HG03521 (cell line): ENCODE measurements around the gene RNF138.
"Not testable (repeated sequence)": the region's sequence is repeated elsewhere in the genome, so short reads cannot be mapped to it uniquely, and the experiment has no call there.

ENCODE experiments used
- ATAC-seq: cut with Tn5 transposase; IDR thresholded peaks from one replicate; pipeline ENCODE4 v1.9.1; 2021; ENCODE audit warnings: mild to moderate bottlenecking, moderate library complexity; ENCODE audit not compliant: unreplicated experiment

The RNF138 gene, protein sequence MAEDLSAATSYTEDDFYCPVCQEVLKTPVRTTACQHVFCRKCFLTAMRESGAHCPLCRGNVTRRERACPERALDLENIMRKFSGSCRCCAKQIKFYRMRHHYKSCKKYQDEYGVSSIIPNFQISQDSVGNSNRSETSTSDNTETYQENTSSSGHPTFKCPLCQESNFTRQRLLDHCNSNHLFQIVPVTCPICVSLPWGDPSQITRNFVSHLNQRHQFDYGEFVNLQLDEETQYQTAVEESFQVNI

DNA sequence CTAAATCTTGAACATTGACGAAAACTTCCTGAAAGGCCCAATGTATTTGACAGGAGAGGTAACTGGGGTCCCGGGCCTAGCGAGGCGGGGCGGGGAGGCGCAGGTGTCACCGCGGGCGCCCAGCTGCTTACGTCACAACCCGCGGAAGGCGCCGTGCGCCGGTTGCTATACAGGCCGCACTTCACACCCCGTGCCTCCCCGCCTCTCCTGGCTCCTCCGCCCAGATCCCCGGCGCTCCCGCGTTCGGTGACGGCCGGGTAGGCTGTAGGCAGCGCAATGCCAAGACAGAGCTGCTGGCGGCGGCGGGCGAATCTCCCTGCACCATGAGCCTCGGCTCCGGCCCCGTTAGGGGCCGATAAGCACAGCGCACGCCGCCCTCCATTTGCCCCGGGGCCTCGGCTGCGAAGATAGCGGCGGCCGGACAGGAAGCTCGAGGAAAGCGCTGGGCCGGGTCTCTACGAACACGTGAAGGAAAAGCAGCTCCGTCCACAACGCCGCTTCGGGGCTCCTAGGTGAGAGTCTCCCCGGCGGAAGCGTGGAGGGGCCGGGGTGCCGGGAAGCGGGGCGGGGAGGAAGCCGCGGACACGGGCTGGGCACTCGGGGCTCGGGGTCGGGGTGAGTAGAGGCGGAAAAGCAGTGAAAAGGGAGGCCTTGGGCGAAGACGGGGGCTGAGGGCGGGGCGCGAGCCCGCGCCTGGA lies at the start of gene RNF138:
Gene RNF138 (plus strand): TSS at position 151 of the 698 bp plus-strand sequence. CDS start 903 bp downstream, outside the sequence.
- ATAC-seq = peak; percentile 47

DNA sequence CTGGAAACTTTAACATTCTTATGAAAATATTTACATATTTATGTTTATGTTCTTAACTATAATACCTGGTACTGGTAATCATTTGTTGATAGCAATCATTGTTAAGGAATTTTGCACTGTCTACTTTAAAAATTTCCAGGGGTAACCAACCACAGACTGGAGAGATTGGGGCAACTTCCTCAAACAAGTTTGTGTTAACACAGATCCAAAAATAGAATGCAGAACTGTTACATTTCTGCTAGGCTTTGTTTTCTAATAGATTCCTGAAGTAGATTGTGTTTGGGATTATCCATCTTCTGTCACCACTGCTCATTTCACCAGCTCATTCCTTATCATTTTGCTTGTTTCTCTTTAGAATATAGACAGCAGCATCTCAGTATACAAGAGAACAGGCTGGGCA lies 49.3 kb upstream of the RNF138 start:
- ATAC-seq = no peak

- peak; percentile 60 for ATAC-seq
Measured at GRCh38 chr18:32048507-32049091, 43.1 kb upstream of the RNF138 start.

DNA sequence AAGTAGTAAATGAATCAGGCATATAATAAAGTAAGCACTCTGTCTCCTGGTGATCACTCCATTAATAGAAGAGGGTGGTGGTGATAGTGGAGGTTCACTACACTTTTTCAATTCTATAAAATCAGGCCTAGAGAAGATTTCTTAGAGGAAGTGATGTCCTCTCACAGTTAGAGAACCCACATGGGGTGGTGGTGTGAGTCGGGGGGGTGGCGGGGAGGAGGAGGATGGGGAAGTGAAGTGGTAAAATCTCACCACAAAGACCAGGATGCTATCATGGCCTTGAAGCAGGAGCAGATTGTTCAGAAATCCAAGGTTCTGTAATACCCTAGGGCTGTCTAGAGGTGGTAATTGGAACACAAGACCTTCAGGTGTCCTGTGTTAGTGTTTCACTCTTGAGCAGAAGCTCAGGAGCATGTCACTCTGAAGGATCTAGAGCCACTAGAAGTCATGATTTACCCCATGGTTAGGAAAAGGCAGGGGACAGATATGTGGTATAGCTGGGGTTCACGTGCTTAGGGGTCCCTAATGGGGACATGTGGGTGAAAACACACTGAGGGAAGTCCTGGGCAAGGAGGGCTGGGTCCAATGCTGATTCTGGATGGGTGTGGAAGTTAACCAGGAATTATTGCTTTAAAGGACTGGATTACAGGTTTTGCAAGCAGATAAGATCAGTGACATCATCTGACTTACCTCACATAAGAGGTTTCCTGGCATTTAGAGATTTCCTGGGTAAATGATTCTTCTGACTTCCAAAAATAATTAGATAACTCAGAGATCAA lies 42.1 kb upstream of the RNF138 start:
- no peak for ATAC-seq

DNA sequence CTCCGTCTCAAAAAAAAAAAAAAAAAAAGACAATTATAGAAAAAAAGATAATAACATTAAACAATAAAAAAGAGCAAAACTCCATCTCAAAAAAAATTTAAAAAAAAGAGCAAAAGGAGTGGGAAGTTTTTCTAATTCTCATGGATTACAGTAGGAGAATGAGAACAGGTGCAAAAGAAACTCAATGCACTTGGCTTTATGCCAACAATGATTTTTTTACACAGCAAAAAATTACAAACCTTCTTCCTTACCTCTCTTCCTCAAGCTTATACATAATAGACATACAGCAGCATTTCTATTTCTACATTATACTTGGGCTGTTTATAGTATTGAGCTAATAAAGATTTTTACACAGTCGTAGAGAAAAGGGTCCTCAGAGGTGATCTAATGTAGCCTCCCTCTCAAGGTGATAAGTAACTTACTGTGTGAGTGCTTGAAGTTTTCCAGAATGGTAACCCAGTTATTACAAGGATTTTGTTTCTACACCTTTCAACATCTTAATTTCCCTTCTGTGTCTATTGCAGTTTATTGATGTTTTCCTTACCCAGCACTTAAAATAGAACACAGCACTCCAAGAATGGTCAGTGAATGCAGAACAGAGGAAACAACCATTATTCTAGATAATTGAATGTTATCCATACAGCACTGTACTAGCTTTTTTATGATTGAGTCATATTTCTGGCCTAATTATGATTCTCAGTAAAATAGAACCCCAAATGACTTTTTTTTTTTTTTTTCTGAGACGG lies 34.9 kb upstream of the RNF138 start:
- ATAC-seq = no peak

GRCh38 chr18:32057624-32058165 lies 34.0 kb upstream of the RNF138 start:
- ATAC-seq = no peak

GRCh38 chr18:32060026-32060425 lies 31.6 kb upstream of the RNF138 start:
- no peak for ATAC-seq

DNA sequence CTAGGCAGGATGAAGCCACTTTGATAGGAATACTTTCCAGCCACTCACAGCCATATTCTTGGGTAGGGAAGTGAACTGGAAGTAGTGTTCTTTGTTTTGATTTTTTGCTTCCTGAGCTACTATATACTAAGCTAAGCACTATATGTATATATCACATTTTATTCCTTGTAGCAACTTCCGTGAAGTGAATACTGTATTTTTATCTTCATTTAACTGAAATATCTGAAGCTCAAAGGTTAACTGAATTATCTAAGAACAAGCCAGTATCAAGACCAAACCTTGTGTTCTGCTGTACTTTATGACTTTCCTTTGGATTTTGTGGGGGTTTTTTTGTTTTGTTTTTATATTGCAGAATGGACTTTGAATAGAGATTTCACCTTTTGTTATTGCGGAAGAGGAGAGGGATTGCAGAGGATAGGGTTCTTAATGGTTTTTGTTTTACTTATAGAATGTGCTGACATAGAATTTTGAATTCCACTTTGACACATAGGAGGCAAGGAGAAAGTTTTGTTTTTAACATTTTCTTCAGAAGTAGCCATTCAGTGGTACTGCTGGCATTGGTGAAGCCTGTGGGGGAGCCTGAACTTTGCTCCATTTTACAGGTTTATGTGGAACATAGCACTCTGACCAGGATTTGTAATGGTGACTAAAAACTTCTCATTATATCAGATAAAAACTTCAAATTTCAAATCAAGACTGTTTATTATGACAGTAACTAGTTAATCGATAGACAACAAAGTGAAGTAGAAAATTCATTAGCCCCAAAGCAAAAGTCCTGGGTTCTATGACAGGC lies 24.1 kb upstream of the RNF138 start:
- ATAC-seq = no peak

DNA sequence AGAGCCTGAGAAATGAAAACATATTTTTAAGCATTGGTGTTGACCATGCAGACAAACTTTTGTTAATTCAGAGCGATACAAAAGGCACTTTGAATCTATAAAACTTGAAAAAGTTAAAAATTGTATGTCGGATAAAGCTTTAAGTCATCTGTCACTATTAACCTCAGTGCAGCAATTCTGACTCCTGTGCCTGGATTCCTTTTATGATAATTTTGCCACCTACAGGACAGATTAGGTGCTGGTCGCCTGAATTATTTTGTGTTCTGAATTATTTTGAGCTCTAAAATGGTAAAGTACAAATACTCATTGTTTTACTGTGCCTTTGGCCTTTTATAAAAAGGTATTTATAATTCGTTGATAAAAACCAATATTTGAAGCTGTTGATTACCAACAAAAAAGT lies 19.4 kb upstream of the RNF138 start:
- ATAC-seq = no peak

DNA sequence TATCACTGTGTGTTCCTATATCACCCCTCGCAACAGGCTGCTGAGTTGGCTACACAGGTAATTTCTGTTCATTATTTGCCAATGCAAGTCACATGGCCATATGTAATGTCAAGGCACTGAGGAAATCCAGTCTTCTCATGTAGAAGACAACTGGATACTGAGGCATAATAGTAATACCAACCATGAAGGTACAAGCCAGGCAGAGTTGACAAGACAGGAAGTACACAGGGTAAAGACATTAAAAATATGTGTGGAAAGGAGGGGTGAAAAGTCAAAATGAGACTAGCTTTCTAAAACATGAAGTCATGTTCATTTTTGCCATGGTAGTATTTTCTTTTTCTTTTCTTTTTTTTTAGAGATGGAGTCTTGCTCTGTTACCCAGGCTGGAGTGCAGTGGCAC lies 17.5 kb upstream of the RNF138 start:
- ATAC-seq = no peak

DNA sequence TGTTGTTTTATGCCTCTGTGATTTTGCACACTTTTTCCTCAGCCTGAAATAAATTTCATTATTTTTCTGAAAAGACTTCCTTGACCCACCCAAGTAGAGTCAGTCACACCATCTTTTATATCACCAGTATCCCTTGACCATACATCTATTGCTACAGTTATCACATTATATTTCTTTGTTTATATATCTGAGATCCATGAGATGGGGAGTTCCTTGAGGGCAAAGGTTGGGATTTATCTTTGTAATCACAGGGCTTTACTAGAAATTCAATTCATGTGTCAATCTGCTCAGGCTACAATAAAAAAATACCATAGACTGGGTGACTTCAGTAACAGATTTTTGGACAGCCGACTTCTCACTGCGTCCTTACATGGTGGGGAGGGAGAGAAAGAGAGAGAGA lies 12.8 kb upstream of the RNF138 start:
- ATAC-seq = no peak

DNA sequence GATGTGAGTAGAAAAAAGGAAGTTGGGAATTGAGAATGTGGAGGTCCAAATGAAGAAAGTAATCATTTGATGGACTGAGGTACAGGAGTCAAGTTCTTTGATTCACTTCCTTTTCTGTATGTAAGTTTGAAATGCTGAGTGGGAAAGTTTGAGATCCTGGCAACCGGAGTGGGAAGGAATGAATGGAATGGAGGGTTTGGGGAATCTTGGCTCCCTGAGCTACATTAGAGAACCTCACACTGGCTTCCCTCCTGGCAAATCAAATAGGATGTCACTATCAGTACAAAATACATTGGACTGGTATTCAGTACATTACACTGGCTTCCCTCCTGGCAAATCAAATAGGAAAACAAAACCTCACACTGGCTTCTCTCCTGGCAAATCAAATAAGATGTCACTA lies 9.8 kb upstream of the RNF138 start:
- no peak for ATAC-seq

- ATAC-seq = no peak
Measured at GRCh38 chr18:32083781-32084180, 7.9 kb upstream of the RNF138 start.

- no peak for ATAC-seq
Measured at GRCh38 chr18:32086881-32087280, 4.8 kb upstream of the RNF138 start.

GRCh38 chr18:32090831-32091230 lies 843 bp upstream of the RNF138 start:
- ATAC-seq = not testable (repeated sequence)

- no peak for ATAC-seq
Measured at GRCh38 chr18:32091325-32091723, 350 bp upstream of the RNF138 start.

GRCh38 chr18:32092422-32093101 lies 888 bp downstream of the RNF138 start:
- ATAC-seq = peak; percentile 82

DNA sequence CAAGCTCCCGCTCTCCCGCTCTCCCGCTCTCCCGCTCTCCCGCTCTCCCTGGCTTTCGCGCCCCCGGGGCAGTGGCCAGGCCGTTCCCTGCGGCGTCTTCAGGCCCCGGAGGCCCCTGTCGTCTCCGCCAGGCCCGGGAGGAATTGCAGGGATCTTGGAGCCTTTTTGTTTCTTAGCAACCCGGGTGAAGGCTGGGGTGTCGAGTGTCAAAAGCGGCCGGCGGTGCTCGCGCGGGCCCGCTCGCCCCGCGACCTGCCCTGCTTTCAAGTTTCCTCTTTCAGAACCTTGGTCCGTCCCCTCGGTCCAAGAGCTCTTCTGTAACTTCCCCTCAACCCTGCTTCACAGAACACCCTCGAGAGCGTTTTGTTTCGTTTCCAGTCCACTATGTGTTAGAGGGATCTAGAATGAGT lies 1.4 kb downstream of the RNF138 start:
- ATAC-seq = peak; percentile 25

DNA sequence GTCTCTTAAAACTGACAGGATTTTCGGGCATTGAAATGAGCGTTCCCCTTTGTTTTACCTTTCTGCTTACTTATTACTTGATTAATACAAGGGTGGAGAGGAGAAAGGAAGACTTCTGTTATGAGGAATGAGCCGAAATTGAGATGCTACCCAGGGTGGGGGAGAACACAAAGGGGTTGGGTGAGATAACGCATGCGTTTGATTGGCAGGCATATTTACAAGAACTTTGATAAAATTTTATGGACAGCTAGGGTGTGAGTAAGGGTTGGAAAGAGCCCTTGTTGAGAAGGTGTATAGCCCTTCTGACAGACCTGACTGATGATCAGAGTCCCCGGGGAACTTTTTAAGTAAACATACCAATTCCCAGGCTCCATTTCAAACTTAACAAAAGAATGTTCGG lies 1.8 kb downstream of the RNF138 start:
- ATAC-seq = no peak
